ENCODE results near the gene MIR17HG.

DNA sequence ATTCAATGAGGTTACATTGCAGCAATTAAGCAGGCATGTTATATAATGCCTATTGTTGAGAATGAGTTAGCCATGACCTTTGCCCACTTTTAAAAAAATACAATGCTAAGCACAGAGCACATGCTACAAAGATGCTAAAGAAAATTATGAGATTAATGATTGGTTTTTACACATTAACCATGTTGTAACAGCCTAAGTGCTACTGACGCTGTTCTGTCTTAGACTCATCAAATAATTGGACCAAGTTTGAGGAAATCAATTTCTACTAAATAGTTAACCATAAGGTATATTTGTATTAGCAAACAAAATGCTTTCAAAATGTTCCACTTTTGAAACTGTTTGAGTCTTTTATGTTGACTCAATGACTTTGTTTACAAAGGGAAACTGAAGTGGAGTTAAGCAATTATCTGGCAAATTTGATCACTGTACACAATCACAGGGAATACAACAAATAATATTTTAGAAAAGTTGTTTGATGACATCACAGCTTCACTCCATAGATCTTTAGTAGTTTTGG lies 14.3 kb downstream of the MIR17HG start:
- TF ChIP-seq POLR2AphosphoS5 (IDR thresholded peaks at IDR 0.05) (no peak), CTCF (IDR thresholded peaks at IDR 0.05; ENCODE audit: poor library complexity, severe bottlenecking) (no peak), EZH2 (IDR thresholded peaks at IDR 0.05; ENCODE audit: borderline replicate concordance, insufficient read depth, low read length, poor library complexity, severe bottlenecking) (no peak), RAD21 (conservative IDR thresholded peaks at IDR 0.05) (no peak), SMC3 (conservative IDR thresholded peaks at IDR 0.05; ENCODE audit: poor library complexity) (no peak), EP300 (conservative IDR thresholded peaks at IDR 0.05; ENCODE audit: poor library complexity, severe bottlenecking) (no peak)
- TF ChIP-seq, protein P1, sequence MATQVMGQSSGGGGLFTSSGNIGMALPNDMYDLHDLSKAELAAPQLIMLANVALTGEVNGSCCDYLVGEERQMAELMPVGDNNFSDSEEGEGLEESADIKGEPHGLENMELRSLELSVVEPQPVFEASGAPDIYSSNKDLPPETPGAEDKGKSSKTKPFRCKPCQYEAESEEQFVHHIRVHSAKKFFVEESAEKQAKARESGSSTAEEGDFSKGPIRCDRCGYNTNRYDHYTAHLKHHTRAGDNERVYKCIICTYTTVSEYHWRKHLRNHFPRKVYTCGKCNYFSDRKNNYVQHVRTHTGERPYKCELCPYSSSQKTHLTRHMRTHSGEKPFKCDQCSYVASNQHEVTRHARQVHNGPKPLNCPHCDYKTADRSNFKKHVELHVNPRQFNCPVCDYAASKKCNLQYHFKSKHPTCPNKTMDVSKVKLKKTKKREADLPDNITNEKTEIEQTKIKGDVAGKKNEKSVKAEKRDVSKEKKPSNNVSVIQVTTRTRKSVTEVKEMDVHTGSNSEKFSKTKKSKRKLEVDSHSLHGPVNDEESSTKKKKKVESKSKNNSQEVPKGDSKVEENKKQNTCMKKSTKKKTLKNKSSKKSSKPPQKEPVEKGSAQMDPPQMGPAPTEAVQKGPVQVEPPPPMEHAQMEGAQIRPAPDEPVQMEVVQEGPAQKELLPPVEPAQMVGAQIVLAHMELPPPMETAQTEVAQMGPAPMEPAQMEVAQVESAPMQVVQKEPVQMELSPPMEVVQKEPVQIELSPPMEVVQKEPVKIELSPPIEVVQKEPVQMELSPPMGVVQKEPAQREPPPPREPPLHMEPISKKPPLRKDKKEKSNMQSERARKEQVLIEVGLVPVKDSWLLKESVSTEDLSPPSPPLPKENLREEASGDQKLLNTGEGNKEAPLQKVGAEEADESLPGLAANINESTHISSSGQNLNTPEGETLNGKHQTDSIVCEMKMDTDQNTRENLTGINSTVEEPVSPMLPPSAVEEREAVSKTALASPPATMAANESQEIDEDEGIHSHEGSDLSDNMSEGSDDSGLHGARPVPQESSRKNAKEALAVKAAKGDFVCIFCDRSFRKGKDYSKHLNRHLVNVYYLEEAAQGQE (IDR thresholded peaks at IDR 0.05; ENCODE audit: borderline replicate concordance), result no peak

Measured in neural cell (in vitro differentiated cells).